GM13977 (cell line): ENCODE measurements around the gene CCL19.

Source experiments
- DNase-seq: peaks from one replicate; pipeline ENCODE4 v3.0.0; 2012; ENCODE audit warnings: low spot score
- in situ Hi-C: fragments of 300-500 bp; cut with MboI; formaldehyde crosslinking; loops from one replicate; pipeline ENCODE4 v1.12.0; 2022; ENCODE audit warnings: low sequenced_read_pairs, low pct_unique_long_range_greater_than_20kb, mixed read lengths, inconsistent platforms; ENCODE audit not compliant: unreplicated experiment
- TF ChIP-seq, protein P1 (sequence below): IDR thresholded peaks from 2 replicates; pipeline ENCODE4 v1.5.1; 2012; ENCODE audit warnings: mild to moderate bottlenecking, control low read depth; ENCODE audit not compliant: insufficient read depth; ENCODE audit errors: extremely low read depth, missing control alignments

CCL19 gene

DNA sequence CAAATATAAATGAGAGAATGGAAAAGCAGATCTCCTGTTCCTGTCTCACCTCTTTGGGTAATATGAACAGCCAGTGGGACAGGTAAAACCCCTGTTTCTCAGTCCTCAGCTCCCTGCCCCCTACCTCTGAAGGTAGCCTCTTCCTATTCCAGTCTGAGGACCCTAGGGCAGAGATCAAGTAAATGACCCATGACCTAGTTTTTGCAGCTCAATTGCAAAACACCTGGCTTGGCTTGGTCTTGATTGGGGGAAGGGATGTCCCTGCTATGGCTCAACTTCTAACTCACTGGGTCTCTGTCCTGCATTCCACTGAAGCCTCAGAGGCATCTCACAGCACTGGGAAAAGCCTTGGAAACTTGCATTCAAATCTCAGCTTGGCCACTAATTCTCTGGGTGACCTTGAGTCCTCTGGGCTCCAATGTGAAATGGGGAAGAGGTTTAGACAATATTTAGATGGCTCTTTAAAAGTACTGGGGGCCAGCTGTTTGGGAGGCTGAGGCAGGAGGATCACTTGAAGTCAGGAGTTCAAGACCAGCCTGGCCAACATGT lies 46.2 kb downstream of the CCL19 start:
- in situ Hi-C loops, result no loop called here
- no peak for DNase-seq
- TF ChIP-seq, protein P1, sequence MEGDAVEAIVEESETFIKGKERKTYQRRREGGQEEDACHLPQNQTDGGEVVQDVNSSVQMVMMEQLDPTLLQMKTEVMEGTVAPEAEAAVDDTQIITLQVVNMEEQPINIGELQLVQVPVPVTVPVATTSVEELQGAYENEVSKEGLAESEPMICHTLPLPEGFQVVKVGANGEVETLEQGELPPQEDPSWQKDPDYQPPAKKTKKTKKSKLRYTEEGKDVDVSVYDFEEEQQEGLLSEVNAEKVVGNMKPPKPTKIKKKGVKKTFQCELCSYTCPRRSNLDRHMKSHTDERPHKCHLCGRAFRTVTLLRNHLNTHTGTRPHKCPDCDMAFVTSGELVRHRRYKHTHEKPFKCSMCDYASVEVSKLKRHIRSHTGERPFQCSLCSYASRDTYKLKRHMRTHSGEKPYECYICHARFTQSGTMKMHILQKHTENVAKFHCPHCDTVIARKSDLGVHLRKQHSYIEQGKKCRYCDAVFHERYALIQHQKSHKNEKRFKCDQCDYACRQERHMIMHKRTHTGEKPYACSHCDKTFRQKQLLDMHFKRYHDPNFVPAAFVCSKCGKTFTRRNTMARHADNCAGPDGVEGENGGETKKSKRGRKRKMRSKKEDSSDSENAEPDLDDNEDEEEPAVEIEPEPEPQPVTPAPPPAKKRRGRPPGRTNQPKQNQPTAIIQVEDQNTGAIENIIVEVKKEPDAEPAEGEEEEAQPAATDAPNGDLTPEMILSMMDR, result no peak

DNA sequence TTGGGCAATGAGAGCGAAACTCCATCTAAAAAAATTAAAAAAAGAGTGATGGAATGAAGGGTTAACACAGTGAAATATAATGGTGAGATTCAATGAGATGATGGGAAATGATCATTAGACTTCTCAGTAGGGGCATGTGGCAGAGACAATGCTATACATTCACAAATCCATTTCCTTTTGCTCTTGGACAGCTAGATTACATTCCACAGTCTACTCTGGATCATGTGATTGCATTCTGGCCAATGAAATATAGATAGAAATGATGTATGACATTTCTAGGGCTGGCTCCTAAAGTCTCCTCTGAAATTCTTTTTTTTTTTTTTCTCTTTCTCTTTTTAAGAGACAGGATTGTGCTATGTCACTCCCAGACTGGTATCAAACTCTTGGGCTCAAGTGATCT lies 48.4 kb downstream of the CCL19 start:
- in situ Hi-C loops, result no loop called here
- no peak for DNase-seq
- TF ChIP-seq, protein P1, result no peak
